ENCODE results near the gene SNAI1.

SNAI1 gene

DNA sequence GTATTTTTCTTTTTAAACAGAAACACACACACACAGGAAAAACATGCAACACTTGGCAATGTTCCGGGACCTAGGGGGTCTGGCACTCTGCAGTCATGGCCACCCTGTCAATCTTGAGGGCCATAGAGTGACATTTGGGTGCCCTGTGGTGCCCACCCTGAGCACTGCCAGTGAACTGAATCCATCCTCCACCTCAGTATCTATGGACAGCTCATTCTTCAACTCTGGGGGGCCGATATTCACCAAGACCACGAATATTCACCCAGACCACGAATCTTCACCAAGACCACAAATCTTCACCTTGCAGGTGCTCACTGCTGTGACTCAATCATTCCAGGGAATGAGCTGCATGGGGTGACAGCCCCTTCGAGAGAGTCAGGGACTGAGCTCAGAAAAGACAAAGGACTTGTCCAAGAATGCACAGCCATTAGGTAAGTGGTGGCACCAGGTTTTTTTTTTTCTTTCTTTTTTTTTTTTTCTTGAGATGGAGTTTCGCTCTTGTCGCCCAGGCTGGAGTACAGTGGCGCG lies 19.1 kb downstream of the SNAI1 start:
- no peaks in the 10 kb centered on the region for H4K20me1 ChIP-seq (ENCODE audit: insufficient read depth, low read length)
- TF ChIP-seq, protein P1, sequence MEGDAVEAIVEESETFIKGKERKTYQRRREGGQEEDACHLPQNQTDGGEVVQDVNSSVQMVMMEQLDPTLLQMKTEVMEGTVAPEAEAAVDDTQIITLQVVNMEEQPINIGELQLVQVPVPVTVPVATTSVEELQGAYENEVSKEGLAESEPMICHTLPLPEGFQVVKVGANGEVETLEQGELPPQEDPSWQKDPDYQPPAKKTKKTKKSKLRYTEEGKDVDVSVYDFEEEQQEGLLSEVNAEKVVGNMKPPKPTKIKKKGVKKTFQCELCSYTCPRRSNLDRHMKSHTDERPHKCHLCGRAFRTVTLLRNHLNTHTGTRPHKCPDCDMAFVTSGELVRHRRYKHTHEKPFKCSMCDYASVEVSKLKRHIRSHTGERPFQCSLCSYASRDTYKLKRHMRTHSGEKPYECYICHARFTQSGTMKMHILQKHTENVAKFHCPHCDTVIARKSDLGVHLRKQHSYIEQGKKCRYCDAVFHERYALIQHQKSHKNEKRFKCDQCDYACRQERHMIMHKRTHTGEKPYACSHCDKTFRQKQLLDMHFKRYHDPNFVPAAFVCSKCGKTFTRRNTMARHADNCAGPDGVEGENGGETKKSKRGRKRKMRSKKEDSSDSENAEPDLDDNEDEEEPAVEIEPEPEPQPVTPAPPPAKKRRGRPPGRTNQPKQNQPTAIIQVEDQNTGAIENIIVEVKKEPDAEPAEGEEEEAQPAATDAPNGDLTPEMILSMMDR (IDR thresholded peaks at IDR 0.05; ENCODE audit: borderline replicate concordance, extremely low read depth, low read length, poor library complexity, severe bottlenecking): no peak
- no peak for TF ChIP-seq EZH2 (IDR thresholded peaks at IDR 0.05; ENCODE audit: borderline replicate concordance, low read depth, low read length, severe bottlenecking)
- peaks cover 8% of the 10 kb centered on the region for H3K4me1 ChIP-seq (ENCODE audit: insufficient read depth, low read length)
- no peak overlapping the region for H3K4me3 ChIP-seq (ENCODE audit: low read depth in 1 of 2, low read length in 2 of 2)
- no peak overlapping the region for H2AFZ ChIP-seq (ENCODE audit: low read depth, low read length)
- H3K9ac ChIP-seq (ENCODE audit: low read depth, low read length): no peak overlapping the region
- ATAC-seq (ENCODE audit: insufficient read depth, low read depth) (no peak), DNase-seq (no peak)
- H3K36me3 ChIP-seq (ENCODE audit: insufficient read depth, low read length): no peaks in the 10 kb centered on the region
- H3K27me3 ChIP-seq (ENCODE audit: insufficient read depth, low read length, poor library complexity): peaks cover 3% of the 10 kb centered on the region
- no peak overlapping the region for H3K4me2 ChIP-seq (ENCODE audit: insufficient read depth, low read length)
- H3K9me3 ChIP-seq (ENCODE audit: insufficient read depth, low read length, severe bottlenecking): no peaks in the 10 kb centered on the region
- H3K79me2 ChIP-seq (ENCODE audit: insufficient read depth, low read length): no peaks in the 10 kb centered on the region
- H3K27ac ChIP-seq (ENCODE audit: low read length): no peak overlapping the region

DNA sequence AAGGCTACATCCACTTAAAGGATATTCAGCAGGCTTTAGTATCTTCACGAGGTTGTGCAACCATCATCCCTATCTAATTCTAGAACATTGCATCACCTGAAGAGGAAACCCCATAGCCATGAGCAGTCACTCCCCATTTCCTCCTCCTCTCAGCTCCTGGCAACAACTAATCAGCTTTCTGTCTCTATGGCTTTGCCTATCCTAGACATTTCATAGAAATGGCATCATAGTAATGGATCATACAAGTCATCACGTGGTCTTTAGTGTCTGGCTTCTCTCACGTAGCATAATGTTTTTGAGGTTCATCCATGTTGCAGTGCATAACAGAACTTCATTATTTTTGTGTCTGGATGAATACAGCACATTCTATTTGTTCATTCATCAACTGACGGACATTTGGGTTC lies 20.5 kb downstream of the SNAI1 start:
- no peak overlapping the region for H3K27ac ChIP-seq (ENCODE audit: low read length)
- DNase-seq (no peak), ATAC-seq (ENCODE audit: insufficient read depth, low read depth) (no peak)
- no peaks in the 10 kb centered on the region for H3K36me3 ChIP-seq (ENCODE audit: insufficient read depth, low read length)
- no peaks in the 10 kb centered on the region for H4K20me1 ChIP-seq (ENCODE audit: insufficient read depth, low read length)
- H3K4me1 ChIP-seq (ENCODE audit: insufficient read depth, low read length): peaks cover 8% of the 10 kb centered on the region
- TF ChIP-seq, protein P1 (IDR thresholded peaks at IDR 0.05; ENCODE audit: borderline replicate concordance, extremely low read depth, low read length, poor library complexity, severe bottlenecking): no peak
- no peak for TF ChIP-seq EZH2 (IDR thresholded peaks at IDR 0.05; ENCODE audit: borderline replicate concordance, low read depth, low read length, severe bottlenecking)
- no peaks in the 10 kb centered on the region for H3K9me3 ChIP-seq (ENCODE audit: insufficient read depth, low read length, severe bottlenecking)
- H3K4me2 ChIP-seq (ENCODE audit: insufficient read depth, low read length): no peak overlapping the region
- no peak overlapping the region for H3K9ac ChIP-seq (ENCODE audit: low read depth, low read length)
- no peaks in the 10 kb centered on the region for H3K79me2 ChIP-seq (ENCODE audit: insufficient read depth, low read length)
- no peak overlapping the region for H2AFZ ChIP-seq (ENCODE audit: low read depth, low read length)
- H3K27me3 ChIP-seq (ENCODE audit: insufficient read depth, low read length, poor library complexity): peaks cover 7% of the 10 kb centered on the region
- no peak overlapping the region for H3K4me3 ChIP-seq (ENCODE audit: low read depth in 1 of 2, low read length in 2 of 2)

DNA sequence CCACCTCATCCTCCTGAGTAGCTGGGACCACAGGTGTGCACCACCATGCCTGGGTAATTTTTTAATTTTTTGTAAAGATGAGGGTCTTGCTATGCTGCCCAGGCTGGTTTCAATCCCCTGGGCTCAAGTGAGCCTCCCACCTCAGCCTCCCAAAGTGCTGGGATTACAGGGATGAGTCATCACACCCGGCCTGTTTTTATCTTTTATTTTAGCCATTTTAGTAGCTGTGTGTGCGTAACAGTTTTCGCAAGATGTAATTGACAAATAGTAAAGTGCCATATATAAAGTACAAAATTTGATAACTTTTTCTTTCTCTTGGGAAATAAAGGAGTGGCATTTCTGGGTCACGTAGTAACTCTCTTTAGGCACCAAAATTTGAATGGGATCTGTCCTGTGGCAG lies 21.4 kb downstream of the SNAI1 start:
- Histone ChIP-seq H2AFZ (ENCODE audit: low read depth, low read length) (no peak overlapping the region), H3K27ac (ENCODE audit: low read length) (no peak overlapping the region), H3K79me2 (ENCODE audit: insufficient read depth, low read length) (no peaks in the 10 kb centered on the region), H3K4me1 (ENCODE audit: insufficient read depth, low read length) (peaks cover 8% of the 10 kb centered on the region), H3K9ac (ENCODE audit: low read depth, low read length) (no peak overlapping the region), H3K9me3 (ENCODE audit: insufficient read depth, low read length, severe bottlenecking) (no peaks in the 10 kb centered on the region), H3K27me3 (ENCODE audit: insufficient read depth, low read length, poor library complexity) (peaks cover 7% of the 10 kb centered on the region), H3K36me3 (ENCODE audit: insufficient read depth, low read length) (no peaks in the 10 kb centered on the region), H4K20me1 (ENCODE audit: insufficient read depth, low read length) (no peaks in the 10 kb centered on the region), H3K4me3 (ENCODE audit: low read depth in 1 of 2, low read length in 2 of 2) (no peak overlapping the region), H3K4me2 (ENCODE audit: insufficient read depth, low read length) (no peak overlapping the region)
- TF ChIP-seq, protein P1 (IDR thresholded peaks at IDR 0.05; ENCODE audit: borderline replicate concordance, extremely low read depth, low read length, poor library complexity, severe bottlenecking): no peak
- no peak for TF ChIP-seq EZH2 (IDR thresholded peaks at IDR 0.05; ENCODE audit: borderline replicate concordance, low read depth, low read length, severe bottlenecking)
- DNase-seq (no peak), ATAC-seq (ENCODE audit: insufficient read depth, low read depth) (no peak)

Data from DND-41 (cell line).